Endothelial cell (in vitro differentiated cells): ENCODE data around the gene PDLIM1. TPM values are rescaled to one million over a fixed set of nuclear protein-coding genes. Genes with fewer than 3 reads are reported as not detected.

Experiments used
- DNase-seq: peaks from one replicate; pipeline ENCODE4 v3.0.0; 2021; ENCODE audit warnings: low spot score
- H3K27ac Mint-ChIP-seq: one replicate; pipeline ENCODE4 v1.8.0; 2021; ENCODE audit warnings: mixed read lengths, inconsistent platforms; ENCODE audit not compliant: unreplicated experiment
- H3K27me3 Mint-ChIP-seq: one replicate; pipeline ENCODE4 v1.8.0; 2021; ENCODE audit warnings: mild to moderate bottlenecking, moderate library complexity, mixed read lengths, inconsistent platforms; ENCODE audit not compliant: unreplicated experiment
- H3K36me3 Mint-ChIP-seq: one replicate; pipeline ENCODE4 v1.8.0; 2021; ENCODE audit warnings: mild to moderate bottlenecking, low read depth, mixed read lengths, inconsistent platforms; ENCODE audit not compliant: unreplicated experiment
- H3K4me1 Mint-ChIP-seq: one replicate; pipeline ENCODE4 v1.8.0; 2021; ENCODE audit warnings: mild to moderate bottlenecking, mixed read lengths, inconsistent platforms; ENCODE audit not compliant: unreplicated experiment
- H3K4me3 Mint-ChIP-seq: one replicate; pipeline ENCODE4 v1.8.0; 2021; ENCODE audit warnings: mild to moderate bottlenecking, mixed read lengths, inconsistent platforms; ENCODE audit not compliant: unreplicated experiment
- H3K9me3 Mint-ChIP-seq: one replicate; pipeline ENCODE4 v1.8.0; 2021; ENCODE audit warnings: mixed read lengths, inconsistent platforms; ENCODE audit not compliant: unreplicated experiment
- CTCF ChIP-seq: fragments of 200-600 bp; sonication (generic); IDR thresholded peaks from one replicate; pipeline ENCODE4 v1.5.0; 2021; ENCODE audit warnings: antibody characterized with exemption; ENCODE audit not compliant: unreplicated experiment
- total RNA-seq: library from RNA; stranded (reverse); fragmentation: NEBNext Ultra II Directional; extraction: Animal tissue kit (Norgen Biotek cat#: 25700); gene quantifications from one replicate; pipeline ENCODE4 v1.2.1, GENCODE V29; 2021; ENCODE audit not compliant: unreplicated experiment

Gene PDLIM1
- total RNA-seq, 1 donor from 2014 or later = 125 TPM

DNA sequence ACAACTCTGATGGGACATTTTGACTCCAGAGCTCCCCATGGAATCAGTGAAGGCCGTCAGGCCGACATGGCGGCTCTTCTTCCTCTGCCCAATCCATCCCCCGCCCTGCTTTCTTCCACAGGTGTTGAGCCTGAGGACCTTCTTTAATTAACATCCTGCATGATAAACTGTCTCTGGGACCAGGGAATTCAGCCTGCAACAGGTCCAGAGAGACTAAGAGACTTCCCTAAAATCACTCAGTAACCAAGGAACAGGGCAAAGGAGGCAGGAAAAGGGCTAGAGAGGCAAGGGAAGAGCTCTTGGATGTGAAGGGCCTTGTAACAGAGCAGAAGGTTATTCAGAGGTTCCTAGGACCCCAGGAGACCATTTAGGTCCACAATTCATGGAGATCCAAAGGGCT, 6.0 kb upstream of the PDLIM1 start:
- Mint-ChIP-seq H3K36me3 (peaks cover under 1% of the 10 kb centered on the region), H3K27me3 (peaks cover 5% of the 10 kb centered on the region), H3K9me3 (no peaks in the 10 kb centered on the region), H3K4me3 (no peak overlapping the region), H3K27ac (no peak overlapping the region), H3K4me1 (peaks cover 27% of the 10 kb centered on the region)
- TF ChIP-seq CTCF = no peak
- DNase-seq = no peak

GRCh38 chr10:95295031-95295755, 4.4 kb upstream of the PDLIM1 start:
- H3K4me1 Mint-ChIP-seq = peaks cover 33% of the 10 kb centered on the region
- no peak overlapping the region for H3K4me3 Mint-ChIP-seq
- peaks cover 8% of the 10 kb centered on the region for H3K27me3 Mint-ChIP-seq
- TF ChIP-seq CTCF = no peak
- H3K9me3 Mint-ChIP-seq = no peaks in the 10 kb centered on the region
- DNase-seq = peak; percentile 60
- H3K36me3 Mint-ChIP-seq = peaks cover 7% of the 10 kb centered on the region
- no peak overlapping the region for H3K27ac Mint-ChIP-seq

- TF ChIP-seq CTCF = no peak
- H3K4me3 Mint-ChIP-seq = no peak overlapping the region
- H3K36me3 Mint-ChIP-seq = peaks cover 7% of the 10 kb centered on the region
- peaks cover 40% of the 10 kb centered on the region for H3K4me1 Mint-ChIP-seq
- DNase-seq = no peak
- H3K27ac Mint-ChIP-seq = no peak overlapping the region
- no peaks in the 10 kb centered on the region for H3K9me3 Mint-ChIP-seq
- peaks cover 19% of the 10 kb centered on the region for H3K27me3 Mint-ChIP-seq
These were observed 2.8 kb upstream of the PDLIM1 start for GRCh38 chr10:95293631-95294030.

DNA sequence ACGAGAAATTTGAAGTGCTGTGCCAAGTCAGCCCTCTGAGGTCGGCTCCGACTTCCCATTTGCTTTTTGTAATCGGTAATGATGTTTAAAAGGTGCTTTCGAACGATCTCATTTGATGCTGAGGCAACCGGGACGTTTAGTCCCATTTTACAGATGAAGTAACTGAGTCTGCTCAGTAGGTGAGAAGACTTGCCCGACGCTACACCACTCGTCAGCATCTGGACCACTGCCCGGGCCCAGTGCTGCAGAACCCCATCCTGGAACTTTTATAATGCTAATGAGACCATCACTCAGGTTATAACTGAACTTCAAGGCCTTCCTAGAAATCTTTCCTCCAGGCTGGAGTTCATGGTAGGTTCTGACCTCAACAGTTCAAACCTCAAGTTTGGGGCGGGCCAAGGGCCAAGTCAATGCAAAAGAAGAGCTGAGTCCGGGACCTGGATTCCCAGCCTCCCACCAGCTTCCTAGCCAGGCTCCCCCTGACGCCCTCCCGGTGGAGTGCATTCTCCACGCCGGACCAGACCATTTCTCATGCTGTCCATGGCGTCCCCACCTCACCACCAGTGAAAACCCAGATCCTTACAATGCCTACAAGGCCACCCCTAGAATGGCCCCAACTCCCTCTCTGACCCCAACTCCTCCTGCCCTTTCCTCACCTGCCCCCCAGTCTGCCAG, 699 bp upstream of the PDLIM1 start:
- no peak for TF ChIP-seq CTCF
- H3K27me3 Mint-ChIP-seq = peaks cover 20% of the 10 kb centered on the region
- H3K4me1 Mint-ChIP-seq = peaks cover 40% of the 10 kb centered on the region
- peak overlapping the region; percentile 92 for H3K4me3 Mint-ChIP-seq
- DNase-seq = no peak
- no peaks in the 10 kb centered on the region for H3K9me3 Mint-ChIP-seq
- H3K27ac Mint-ChIP-seq = peak overlapping the region; percentile 57
- H3K36me3 Mint-ChIP-seq = peaks cover 7% of the 10 kb centered on the region

DNA sequence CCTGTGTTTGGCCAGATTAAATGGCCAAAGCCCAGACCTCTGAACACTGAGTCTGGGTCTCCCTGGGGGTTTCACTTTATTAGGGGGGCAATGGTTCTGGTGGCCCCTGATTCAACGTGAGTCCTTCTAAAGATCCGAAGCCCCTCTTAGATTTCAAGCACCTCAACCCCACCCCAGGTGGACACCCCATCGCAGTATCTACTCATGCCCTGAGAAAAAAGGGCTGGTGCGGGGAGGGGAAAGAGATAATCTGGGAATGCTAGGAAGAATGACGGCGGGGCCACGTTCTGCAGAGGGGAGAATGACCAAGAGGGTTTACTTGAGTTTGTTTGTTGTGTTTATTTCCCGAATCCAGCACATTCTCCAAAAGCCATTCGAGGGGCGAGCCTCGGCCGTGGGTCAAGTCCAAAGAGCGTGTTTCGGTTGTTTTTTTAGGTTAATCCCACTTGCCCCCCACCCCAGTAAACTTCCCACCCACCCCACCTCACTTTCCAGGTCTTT, 832 bp downstream of the PDLIM1 start:
- H3K4me1 Mint-ChIP-seq = peaks cover 32% of the 10 kb centered on the region
- no peak for DNase-seq
- H3K36me3 Mint-ChIP-seq = peaks cover 7% of the 10 kb centered on the region
- H3K9me3 Mint-ChIP-seq = no peaks in the 10 kb centered on the region
- no peak for TF ChIP-seq CTCF
- peak overlapping the region; percentile 59 for H3K27ac Mint-ChIP-seq
- H3K27me3 Mint-ChIP-seq = peaks cover 18% of the 10 kb centered on the region
- peak overlapping the region; percentile 94 for H3K4me3 Mint-ChIP-seq
